Endothelial cell of umbilical vein (primary cell): Measurements from ENCODE around the gene CISH. TPM values are rescaled to one million over a fixed set of nuclear protein-coding genes. Genes with fewer than 3 reads are reported as not detected.

Experiments used
- BruUV-seq: library from RNA; stranded (reverse); fragments of 400-500 nt; replicated peaks from 2 replicates; lab custom pipeline; 2021; lab: Mats Ljungman, UMichigan
- CTCF ChIA-PET: fragments of 300-600, 350-600 bp; sonication (Branson Sonifier 250); formaldehyde crosslinking; loops from one replicate; lab custom pipeline; 2021; ENCODE audit warnings: antibody characterized with exemption, inconsistent platforms; lab: Charles Lee
- POLR2A ChIA-PET: fragments of 300-600, 350-600 bp; sonication (Branson Sonifier 250); formaldehyde crosslinking; loops from one replicate; lab custom pipeline; 2021; ENCODE audit warnings: antibody characterized with exemption, inconsistent platforms; lab: Charles Lee
- DNase-seq: peaks from one replicate; pipeline ENCODE4 v3.0.0-alpha.2; 2011; ENCODE audit warnings: low read depth, low spot score
- FAIRE-seq: peaks from 2 replicates; lab custom pipeline; 2011; peaks lifted over from hg19 to GRCh38; lab: Jason Lieb, UNC
- H2AFZ ChIP-seq: 2 replicates; pipeline ENCODE4 v1.6.0; 2012; ENCODE audit warnings: low read depth, low read length, control low read depth, inconsistent platforms
- H3K27ac ChIP-seq: 2 replicates; pipeline ENCODE4 v1.5.1; 2011; ENCODE audit warnings: low read depth, mild to moderate bottlenecking, control low read depth, low read length, moderate library complexity; ENCODE audit not compliant: insufficient read depth
- H3K27me3 ChIP-seq, 2 experiments: 2 replicates each; pipeline versions ENCODE4 v1.6.0 to v1.6.1; 2011; ENCODE audit warnings: low read length in 2 of 2, mixed read lengths in 1 of 2; ENCODE audit not compliant: control insufficient read depth in 2 of 2, insufficient read depth in 2 of 2
- H3K36me3 ChIP-seq, 2 experiments: 2 replicates in 1 of 2; 3 replicates in 1 of 2; pipeline ENCODE4 v1.5.1; 2011; ENCODE audit warnings: low read length in 2 of 2, mild to moderate bottlenecking in 1 of 2, moderate library complexity in 1 of 2; ENCODE audit not compliant: control insufficient read depth in 2 of 2, insufficient read depth in 2 of 2; ENCODE audit errors: extremely low read depth in 1 of 2
- H3K4me1 ChIP-seq: 3 replicates; pipeline ENCODE4 v1.5.1; 2011; ENCODE audit warnings: mild to moderate bottlenecking, low read length; ENCODE audit not compliant: control insufficient read depth, insufficient read depth; ENCODE audit errors: extremely low read depth
- H3K4me2 ChIP-seq: 2 replicates; pipeline ENCODE4 v1.6.1; 2011; ENCODE audit warnings: low read length, control low read depth, mixed read lengths; ENCODE audit not compliant: insufficient read depth
- H3K4me3 ChIP-seq, 3 experiments: fragments of 200-600 bp in 1 of 3; sonication (generic), shearing (Covaris generic) in 1 of 3; replicated peaks in 1 of 3; 2 replicates each; pipeline ENCODE4 v1.5.1; 2011 to 2016; ENCODE audit warnings: control low read depth in 3 of 3, low read length in 3 of 3, mild to moderate bottlenecking in 2 of 3, inconsistent platforms in 1 of 3, low read depth in 1 of 3, moderate library complexity in 1 of 3; ENCODE audit not compliant: insufficient read depth in 1 of 3
- H3K79me2 ChIP-seq: 2 replicates; pipeline ENCODE4 v1.6.0; 2012; ENCODE audit warnings: low read length, inconsistent platforms; ENCODE audit not compliant: control insufficient read depth, insufficient read depth
- H3K9ac ChIP-seq: replicated peaks from 2 replicates; pipeline ENCODE3; 2011; ENCODE audit warnings: low read length, control low read depth; ENCODE audit not compliant: insufficient read depth; ENCODE audit errors: extremely low read depth
- H3K9me1 ChIP-seq: replicated peaks from 3 replicates; pipeline ENCODE4 v1.6.0; 2011; ENCODE audit warnings: mild to moderate bottlenecking, low read length; ENCODE audit not compliant: control insufficient read depth, insufficient read depth; ENCODE audit errors: extremely low read depth
- H3K9me3 ChIP-seq: replicated peaks from 2 replicates; pipeline ENCODE4 v1.5.1; 2012; ENCODE audit warnings: low read length, inconsistent platforms; ENCODE audit not compliant: control insufficient read depth, insufficient read depth
- H4K20me1 ChIP-seq: replicated peaks from 2 replicates; pipeline ENCODE3; 2011; ENCODE audit warnings: mild to moderate bottlenecking, low read length; ENCODE audit not compliant: control insufficient read depth, insufficient read depth; ENCODE audit errors: extremely low read depth
- EZH2 ChIP-seq: IDR thresholded peaks from 2 replicates; pipeline ENCODE4 v1.6.1; 2012; ENCODE audit warnings: borderline replicate concordance, low read depth, mild to moderate bottlenecking, moderate library complexity, low read length, inconsistent platforms; ENCODE audit not compliant: severe bottlenecking
- FOS ChIP-seq: IDR thresholded peaks from 2 replicates; pipeline ENCODE4 v1.6.1; 2011; ENCODE audit warnings: mild to moderate bottlenecking, low read length, moderate library complexity, borderline replicate concordance; ENCODE audit not compliant: insufficient read depth
- GATA2 ChIP-seq: IDR thresholded peaks from 2 replicates; pipeline ENCODE4 v1.7.0; 2011; ENCODE audit warnings: low read depth, mild to moderate bottlenecking, moderate library complexity, mixed read lengths, low read length; ENCODE audit not compliant: insufficient read length, insufficient read depth
- JUN ChIP-seq: IDR thresholded peaks from 2 replicates; pipeline ENCODE4 v1.6.1; 2011; ENCODE audit warnings: borderline replicate concordance, low read depth; ENCODE audit not compliant: insufficient read length, insufficient read depth
- POLR2A ChIP-seq: IDR thresholded peaks from 2 replicates; pipeline ENCODE4 v1.6.1; 2012; ENCODE audit warnings: low read depth, mild to moderate bottlenecking, control low read depth, low read length
- POLR2AphosphoS5 ChIP-seq: IDR thresholded peaks from 2 replicates; pipeline ENCODE4 v1.6.1; 2012; ENCODE audit warnings: low read depth, mild to moderate bottlenecking, control low read depth, low read length, moderate library complexity; ENCODE audit not compliant: insufficient read depth
- dilution Hi-C: fragments of 300-500 bp; cut with MboI; formaldehyde crosslinking; loops from one replicate; pipeline ENCODE4 v1.15.0; 2019; ENCODE audit warnings: low sequenced_read_pairs; ENCODE audit not compliant: extremely low pct_ligation_motif_present
- intact Hi-C: fragments of 100-400 bp; cut with micrococcal nuclease; formaldehyde crosslinking; loops from one replicate; pipeline ENCODE4 v1.10.0; 2022
- polyA plus RNA-seq, 4 experiments: library from polyadenylated mRNA; depleted of rRNA in 3 of 4; stranded (reverse) in 3 of 4; unstranded in 1 of 4; fragments of >200 nt; gene quantifications; 2 replicates each; pipeline versions ENCODE4 v1.2.1 to v1.2.3, GENCODE V29; 2011 to 2012; ENCODE audit warnings: missing spikeins in 1 of 4
- total RNA-seq: library from RNA; stranded (reverse); gene quantifications from 2 replicates; pipeline ENCODE4 v1.2.3, GENCODE V29; 2021
- TF ChIP-seq, protein P1 (sequence below), 2 donors: IDR thresholded peaks; 1 replicate in 1 of 2; 2 replicates in 1 of 2; pipeline ENCODE4 v1.5.1; 2011; ENCODE audit warnings: low read length in 2 of 2, mild to moderate bottlenecking in 2 of 2, moderate library complexity in 2 of 2, control low read depth in 1 of 2, inconsistent platforms in 1 of 2, low read depth in 1 of 2; ENCODE audit not compliant: insufficient read depth in 1 of 2; ENCODE audit errors: extremely low read depth in 1 of 2
- TF ChIP-seq, protein P2 (sequence below): IDR thresholded peaks from 2 replicates; pipeline ENCODE4 v1.6.1; 2011; ENCODE audit not compliant: insufficient read depth, insufficient read length

CISH gene
- total and polyA plus RNA-seq, 2 donors (not counting 3 experiments of a cell fraction or from before 2014, with no cell fraction given) = 2.2 to 4.1 TPM

DNA sequence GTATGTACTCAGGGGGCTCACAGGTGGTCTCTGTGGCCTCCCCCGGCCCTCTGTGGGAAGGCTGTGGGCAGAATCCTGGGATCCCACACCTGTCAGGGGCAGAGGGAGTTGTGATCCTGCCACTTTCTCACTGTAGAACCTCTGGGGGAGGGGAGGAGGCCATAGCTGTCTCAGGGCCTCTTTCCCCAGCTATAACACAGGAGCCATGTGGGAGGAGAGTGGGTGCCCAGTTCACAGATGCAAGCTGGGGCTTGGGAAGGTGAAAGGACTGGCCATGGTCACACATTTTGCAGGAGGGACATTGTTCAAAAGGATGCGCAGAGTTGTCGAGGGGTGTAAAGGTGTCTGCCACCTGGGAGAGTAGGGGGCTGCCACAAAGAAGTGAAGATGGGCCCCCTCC is 17.0 kb upstream of the CISH start:
- Histone ChIP-seq H3K36me3 (no peaks in the 10 kb centered on the region), H3K9me3 (no peaks in the 10 kb centered on the region), H2AFZ (no peak overlapping the region), H3K4me2 (no peak overlapping the region), H4K20me1 (no peaks in the 10 kb centered on the region), H3K27ac (no peak overlapping the region), H3K9me1 (no peaks in the 10 kb centered on the region), H3K4me1 (peaks cover 7% of the 10 kb centered on the region), H3K4me3 (no peak overlapping the region), H3K27me3 (no peaks in the 10 kb centered on the region), H3K9ac (no peak overlapping the region), H3K79me2 (no peaks in the 10 kb centered on the region)
- TF ChIP-seq JUN (no peak), FOS (no peak), POLR2AphosphoS5 (no peak), EZH2 (no peak), GATA2 (no peak), POLR2A (no peak)
- TF ChIP-seq, protein P1, sequence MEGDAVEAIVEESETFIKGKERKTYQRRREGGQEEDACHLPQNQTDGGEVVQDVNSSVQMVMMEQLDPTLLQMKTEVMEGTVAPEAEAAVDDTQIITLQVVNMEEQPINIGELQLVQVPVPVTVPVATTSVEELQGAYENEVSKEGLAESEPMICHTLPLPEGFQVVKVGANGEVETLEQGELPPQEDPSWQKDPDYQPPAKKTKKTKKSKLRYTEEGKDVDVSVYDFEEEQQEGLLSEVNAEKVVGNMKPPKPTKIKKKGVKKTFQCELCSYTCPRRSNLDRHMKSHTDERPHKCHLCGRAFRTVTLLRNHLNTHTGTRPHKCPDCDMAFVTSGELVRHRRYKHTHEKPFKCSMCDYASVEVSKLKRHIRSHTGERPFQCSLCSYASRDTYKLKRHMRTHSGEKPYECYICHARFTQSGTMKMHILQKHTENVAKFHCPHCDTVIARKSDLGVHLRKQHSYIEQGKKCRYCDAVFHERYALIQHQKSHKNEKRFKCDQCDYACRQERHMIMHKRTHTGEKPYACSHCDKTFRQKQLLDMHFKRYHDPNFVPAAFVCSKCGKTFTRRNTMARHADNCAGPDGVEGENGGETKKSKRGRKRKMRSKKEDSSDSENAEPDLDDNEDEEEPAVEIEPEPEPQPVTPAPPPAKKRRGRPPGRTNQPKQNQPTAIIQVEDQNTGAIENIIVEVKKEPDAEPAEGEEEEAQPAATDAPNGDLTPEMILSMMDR (IDR thresholded peaks at IDR 0.05; ENCODE audit: extremely low read depth in 1 of 2, insufficient read depth in 1 of 2, low read depth in 1 of 2, low read length in 2 of 2) = no peak
- TF ChIP-seq, protein P2, sequence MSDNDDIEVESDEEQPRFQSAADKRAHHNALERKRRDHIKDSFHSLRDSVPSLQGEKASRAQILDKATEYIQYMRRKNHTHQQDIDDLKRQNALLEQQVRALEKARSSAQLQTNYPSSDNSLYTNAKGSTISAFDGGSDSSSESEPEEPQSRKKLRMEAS = no peak
- dilution Hi-C loops = no loop called here
- no TSS peak for BruUV-seq
- intact Hi-C loops = no loop called here
- DNase-seq (no peak), FAIRE-seq (no peak)
- CTCF ChIA-PET = interaction anchor here (1.1 to 3.2 kb wide), 4 partner anchors 10 to 743 kb away, joined by 3 to 20 read pairs (median 5); partner anchors contain the start of gene MAPKAPK3
- POLR2A ChIA-PET = no interaction called here
